Myometrial cell (primary cell): ENCODE measurements around the gene CAP2. TPM values are rescaled to one million over a fixed set of nuclear protein-coding genes. Genes with fewer than 3 reads are reported as not detected.

Experiments
- total RNA-seq: library from RNA; depleted of rRNA; stranded (reverse); fragments of >200 nt; gene quantifications from 2 replicates; pipeline ENCODE4 v1.2.3, GENCODE V29; 2015

The CAP2 gene
- total RNA-seq, result 4.0 and 6.7 TPM in 2 replicates

GRCh38 chr6:17392978-17393891 is at the start of gene CAP2:
Gene CAP2, plus strand, starts transcription at chr6:17393595. Its CDS starts 27,961 bp downstream, at chr6:17421556.

GRCh38 chr6:17599877-17600526 is 206.6 kb downstream of the CAP2 start, which contains the start of gene FAM8A1:
Gene FAM8A1, plus strand, starts transcription at chr6:17600302. Its CDS starts 108 bp downstream, at chr6:17600410.

Other genes starting within 250 kb of the CAP2 start
- gene RBM24, start 112.2 kb upstream of the CAP2 start, total RNA-seq, result 4.0 and 5.5 TPM in 2 replicates
- 17.9 and 25.0 TPM in 2 replicates for gene FAM8A1, start 206.7 kb downstream of the CAP2 start, total RNA-seq